NCI-H146 treated with DMSO at 0.1 percent for 48 hours (cell line): Measurements from ENCODE around the gene GJC1.
"Not testable (repeated sequence)": the region's sequence is repeated elsewhere in the genome, so short reads cannot be mapped to it uniquely, and the experiment has no call there.

Source experiments
- DNase-seq: peaks from one replicate; lab custom pipeline; 2025; ENCODE audit not compliant: unreplicated experiment; lab: John Stamatoyannopoulos, UW

GJC1 gene

GRCh38 chr17:44846206-44846605 lies 16.1 kb upstream of the GJC1 start:
- DNase-seq = no peak

DNA sequence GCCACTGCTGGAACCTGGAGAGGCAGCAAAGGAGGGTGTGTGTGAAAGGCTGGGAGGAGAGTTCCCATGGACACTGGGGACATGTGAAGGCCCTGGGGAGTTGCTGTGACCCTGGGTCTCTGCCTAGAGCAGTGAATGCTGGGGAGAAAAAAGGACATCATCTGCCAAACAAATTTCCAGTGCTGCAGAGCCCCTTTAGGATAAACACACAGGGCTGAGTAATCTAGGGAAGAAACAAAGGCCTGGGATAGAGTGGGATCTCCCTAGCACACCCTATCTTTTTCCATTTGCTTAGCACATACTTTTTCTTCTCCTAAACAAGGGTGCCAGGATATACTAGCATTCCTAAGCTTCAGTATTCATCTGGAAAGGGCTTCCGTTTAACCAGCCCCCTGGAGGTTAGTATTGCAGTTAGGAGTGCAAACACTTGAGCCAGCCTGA lies 14.3 kb upstream of the GJC1 start:
- no peak for DNase-seq

DNA sequence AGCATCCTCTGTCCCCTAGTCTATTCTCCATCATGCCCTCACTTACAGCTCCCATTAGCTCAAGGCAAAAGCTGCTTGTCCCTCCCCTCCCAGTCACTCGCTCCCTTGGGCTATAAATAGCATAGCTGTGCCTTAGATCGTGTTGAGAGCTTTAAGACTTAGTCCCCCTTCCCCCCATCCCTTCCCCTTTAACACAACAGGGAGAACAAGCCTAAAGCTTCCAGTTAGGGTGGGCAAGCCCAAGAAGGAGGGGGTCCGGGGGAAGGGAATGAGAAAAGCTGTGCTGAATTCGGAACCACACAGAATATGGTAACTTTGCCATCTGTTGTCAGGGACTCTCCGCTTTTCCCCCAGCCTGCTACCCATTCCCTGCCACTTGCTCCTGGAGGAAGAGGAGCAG lies 12.7 kb upstream of the GJC1 start:
- DNase-seq = no peak

GRCh38 chr17:44840936-44841335 lies 10.8 kb upstream of the GJC1 start:
- no peak for DNase-seq

DNA sequence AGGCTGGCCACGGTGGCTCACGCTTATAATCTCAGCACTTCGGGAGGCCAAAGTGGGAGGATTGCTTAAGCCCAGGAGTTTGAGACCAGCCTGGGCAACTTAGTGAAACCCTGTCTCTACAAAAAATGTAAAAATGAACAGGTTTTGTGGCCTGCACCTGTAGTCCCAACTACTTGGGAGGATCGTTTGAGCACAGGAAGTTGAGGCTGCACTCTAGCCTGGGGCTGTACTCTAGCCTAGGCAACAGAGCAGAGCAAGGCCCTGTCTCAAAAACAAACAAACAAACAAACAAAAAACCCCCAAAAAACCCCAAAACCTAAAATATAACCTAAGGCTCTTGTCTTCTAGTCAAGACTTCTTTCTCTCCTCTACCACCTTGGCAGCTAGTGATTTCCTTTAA lies 10.2 kb upstream of the GJC1 start:
- DNase-seq = no peak

DNA sequence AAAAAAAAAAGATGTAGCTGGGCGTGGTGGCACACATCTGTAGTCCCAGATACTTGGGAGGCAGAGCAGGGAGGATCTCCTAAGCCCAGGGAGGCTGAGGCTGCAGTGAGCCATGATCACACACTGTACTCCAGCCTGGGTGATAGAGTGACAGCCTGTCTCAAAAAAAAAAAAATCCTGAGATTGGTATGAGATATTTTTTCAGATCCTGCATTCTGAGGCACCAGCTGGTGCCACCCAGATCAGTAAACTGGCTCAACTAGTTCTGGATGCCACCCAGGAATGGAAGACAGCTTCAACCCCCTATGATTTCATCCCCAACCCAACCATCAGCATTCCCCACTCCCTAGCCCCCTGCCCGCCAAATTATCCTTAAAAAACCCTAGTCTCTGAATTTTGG lies 7.1 kb upstream of the GJC1 start:
- DNase-seq = no peak

DNA sequence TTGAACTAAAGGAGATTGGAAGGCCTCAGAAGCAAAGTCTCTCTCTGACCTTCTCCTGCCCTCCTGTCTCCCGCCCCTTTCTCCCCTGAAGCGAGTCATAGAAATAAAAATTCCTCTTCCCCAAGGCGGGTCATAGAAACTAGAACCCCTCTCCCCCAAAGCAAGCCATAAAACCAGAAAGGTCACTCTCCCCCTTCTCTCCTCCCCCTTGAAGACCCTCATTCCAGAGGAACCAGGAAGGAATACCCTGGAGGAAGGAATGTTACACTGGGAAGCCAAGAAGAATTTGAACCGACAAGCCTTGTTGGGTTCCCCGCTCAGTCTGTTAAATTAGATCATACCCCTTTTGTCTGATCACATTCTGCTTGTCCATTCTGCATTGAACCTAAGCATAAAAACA lies 2.7 kb upstream of the GJC1 start:
- no peak for DNase-seq

DNA sequence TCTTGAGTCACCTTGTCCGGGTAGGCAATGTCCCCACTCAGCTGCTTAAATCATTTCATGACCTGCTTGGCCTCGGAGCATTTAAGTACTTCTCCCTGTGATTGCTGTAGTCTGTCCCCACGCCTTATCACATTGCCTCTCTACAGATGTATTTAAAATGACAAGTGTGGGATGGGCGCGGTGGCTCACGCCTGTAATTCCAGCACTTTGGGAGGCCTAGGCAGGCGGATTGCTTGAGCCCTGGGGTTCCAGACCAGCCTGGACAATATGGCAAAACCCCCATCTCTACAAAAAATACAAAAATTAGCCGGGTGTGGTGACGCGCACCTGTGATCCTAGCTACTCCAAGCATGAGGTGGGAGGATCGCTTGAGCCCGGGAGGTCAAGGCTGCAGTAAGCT lies 1.3 kb upstream of the GJC1 start:
- no peak for DNase-seq

DNA sequence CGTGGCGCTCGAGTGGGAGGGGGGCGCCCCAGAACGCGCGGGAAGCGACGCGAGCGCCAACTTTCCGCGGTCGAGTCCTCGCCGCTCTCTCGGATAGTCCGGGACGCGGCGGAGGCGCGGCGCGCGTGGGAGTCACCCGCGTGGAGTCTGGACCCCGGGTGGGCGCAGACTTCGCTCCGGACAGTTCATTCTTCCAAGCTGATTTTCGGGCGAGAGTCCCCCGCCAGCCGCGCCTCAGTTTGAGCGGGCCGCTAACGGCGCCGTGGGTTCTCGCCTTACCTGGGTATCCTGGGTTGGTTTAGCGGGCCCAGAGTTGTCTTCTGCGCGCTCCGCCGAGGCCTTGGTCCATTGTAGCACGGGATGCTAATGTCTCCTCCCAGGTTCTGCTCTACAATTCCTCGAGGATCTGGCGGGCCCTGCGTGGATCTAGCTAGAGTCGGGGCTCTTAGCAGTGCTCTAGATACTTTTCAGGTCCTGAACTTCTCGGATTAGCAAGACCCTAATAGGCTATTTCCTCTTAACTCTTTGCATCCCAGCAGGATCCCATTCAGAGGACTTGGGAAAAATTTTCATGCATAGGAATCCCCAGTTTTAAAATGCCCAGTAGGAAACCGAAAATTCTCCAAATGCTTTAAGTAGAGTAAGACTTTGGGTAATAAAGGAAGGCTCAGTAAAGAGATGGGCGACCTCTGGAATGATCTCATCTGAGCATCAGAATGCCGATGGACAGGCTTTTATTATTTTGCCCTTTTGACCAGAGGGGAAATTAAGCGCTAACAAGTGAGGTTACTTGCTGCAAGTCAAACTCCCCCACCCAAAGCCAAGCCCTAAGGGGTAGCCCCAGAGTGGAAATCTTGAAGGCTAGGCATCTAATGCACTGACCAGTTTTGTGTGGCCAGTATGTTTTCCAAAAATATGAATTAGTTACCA lies 537 bp upstream of the GJC1 start:
- no peak for DNase-seq

GRCh38 chr17:44828919-44829522 lies 1.1 kb downstream of the GJC1 start:
- no peak for DNase-seq

GRCh38 chr17:44827863-44828262 lies 2.2 kb downstream of the GJC1 start:
- no peak for DNase-seq

DNA sequence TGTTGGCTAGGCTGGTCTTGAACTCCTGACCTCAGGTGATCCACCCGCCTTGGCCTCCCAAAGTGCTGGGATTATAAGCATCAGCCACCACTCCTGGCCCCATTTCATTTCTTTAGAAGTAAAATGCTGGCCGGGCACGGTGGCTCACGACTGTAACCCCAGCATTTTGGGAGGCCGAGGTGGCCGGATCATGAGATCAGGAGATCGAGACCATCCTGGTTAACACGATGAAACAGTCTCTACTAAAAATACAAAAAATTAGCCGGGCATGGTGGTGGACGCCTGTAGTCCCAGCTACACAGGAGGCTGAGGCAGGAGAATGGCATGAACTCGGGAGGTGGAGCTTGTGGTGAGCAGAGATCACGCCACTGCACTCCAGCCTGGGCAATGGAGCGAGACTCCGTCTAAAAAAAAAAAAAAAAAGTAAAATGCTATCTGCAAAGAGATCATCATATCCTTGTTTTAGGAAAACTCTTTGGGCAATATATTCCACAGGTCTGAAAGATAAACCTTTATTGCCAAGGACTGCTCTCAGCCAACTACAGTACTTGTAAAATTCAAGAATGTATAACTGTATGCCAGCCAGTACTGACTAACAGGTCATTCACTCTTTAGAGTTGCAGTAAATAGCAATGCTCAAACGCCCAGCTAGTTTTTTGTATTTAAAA lies 3.8 kb downstream of the GJC1 start:
- no peak for DNase-seq

- not testable (repeated sequence) for DNase-seq
Observed at GRCh38 chr17:44825236-44825635, 4.9 kb downstream of the GJC1 start.

DNA sequence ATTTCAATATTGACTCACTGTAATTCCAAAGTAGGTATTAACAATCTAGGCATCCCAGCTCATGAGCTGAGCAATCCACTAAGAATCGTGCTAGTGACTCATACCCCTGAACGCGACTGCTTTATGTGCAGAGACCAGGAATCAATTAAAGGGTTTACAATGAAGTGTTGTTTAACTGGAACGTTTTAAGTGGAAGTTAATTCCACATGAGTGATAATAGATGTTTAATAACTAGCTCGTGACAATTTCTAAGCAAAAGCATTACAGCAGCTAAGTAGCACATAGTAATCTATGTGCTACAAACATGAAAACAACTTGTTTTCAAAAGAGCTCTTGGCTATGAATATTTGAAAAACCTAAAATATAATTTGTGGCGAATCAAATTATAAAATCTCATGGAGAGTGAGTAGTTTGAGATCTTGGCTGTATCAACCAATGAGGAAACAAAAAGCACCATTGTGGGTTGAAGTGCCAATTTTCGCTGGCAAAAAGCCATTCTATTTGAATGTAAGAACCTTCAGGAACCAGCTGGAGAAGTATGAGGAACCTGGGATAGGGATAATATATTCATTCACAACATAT lies 9.4 kb downstream of the GJC1 start:
- peak; percentile 89 for DNase-seq

DNA sequence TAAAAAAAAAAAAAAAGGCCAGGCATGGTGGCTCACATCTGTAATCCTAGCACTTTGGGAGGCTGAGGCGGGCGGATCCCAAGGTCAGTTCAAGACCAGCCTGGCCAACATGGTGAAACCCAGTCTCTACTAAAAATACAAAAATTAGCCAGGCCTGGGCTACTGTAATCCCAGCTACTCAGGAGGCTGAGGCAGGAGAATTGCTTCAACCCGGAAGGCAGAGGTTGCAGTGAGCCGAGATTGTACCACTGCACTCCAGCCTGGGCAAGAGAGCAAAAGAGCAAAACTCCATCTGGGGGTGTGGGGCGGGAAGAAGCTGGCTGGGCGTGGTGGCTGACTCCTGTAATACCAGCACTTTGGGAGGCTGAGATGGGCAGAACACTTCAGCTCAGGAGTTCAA lies 11.6 kb downstream of the GJC1 start:
- DNase-seq = not testable (repeated sequence)

DNA sequence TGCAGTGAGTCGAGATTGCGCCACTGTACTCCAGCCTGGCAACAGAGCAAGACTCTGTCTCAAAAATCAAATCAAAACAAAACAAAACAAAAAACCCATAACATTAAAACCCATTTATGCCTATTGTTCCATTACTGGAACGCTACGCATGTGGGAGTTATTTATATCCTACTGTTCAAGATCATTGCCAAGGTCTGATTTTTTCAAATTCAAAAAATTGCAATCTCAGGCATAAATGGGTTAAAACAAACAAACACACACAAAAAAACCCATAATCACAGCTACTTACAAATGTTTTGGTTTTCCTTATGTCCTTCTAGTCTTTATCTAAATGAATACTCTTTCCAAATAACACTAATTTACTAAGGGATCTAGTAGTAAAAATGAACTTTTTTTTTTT lies 17.8 kb downstream of the GJC1 start:
- DNase-seq = no peak

GRCh38 chr17:44808656-44809388 lies 21.3 kb downstream of the GJC1 start:
- not testable (repeated sequence) for DNase-seq

GRCh38 chr17:44808156-44808555 lies 21.9 kb downstream of the GJC1 start:
- DNase-seq = no peak

DNA sequence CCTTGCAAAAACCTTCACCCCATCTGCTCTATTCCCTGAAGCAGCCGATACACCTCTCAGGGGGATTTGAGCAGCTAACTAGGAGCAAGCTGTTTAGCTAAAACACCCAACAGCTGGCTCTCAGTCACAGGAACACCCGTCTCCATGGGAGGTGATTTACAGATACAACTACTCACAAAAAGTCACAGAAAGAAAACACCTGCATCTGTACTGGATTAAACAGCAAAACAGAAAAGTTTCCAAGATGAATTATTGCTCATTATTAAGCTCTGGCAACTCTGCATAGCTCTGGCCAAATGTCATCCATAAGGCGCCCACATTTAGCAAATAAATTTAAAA lies 22.3 kb downstream of the GJC1 start:
- no peak for DNase-seq

DNA sequence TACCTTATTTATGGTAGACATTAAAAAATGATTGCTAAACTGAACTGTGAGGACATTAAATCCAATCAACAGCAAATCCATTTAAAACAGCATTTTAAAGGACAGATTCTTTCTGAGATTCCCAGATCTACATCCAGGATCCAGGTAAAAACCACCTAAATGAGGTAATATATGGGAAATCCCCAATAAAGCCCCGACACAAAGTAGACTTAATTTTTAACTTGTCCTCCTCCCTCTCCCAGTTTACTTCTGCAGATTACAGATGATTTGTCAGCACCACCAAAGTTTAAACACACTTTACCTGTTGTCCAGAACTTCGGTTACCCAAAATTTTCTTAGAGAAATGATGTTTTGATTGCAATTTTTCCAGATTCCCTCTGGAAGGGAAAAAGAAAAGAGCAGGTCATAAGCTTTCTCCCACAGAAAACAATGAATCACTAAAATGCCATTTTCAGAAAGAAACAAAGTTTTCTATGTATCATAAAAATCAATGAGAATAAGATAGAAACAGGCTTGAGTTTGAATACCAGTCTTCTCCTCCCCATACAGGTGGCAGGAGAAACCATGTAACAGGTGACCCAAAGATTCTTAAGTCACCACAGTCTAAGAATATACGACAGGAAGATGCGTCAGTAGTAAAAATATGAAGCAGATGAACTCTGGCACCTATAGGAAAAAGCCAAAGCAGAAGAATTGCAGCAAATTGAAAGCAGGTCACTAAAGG lies 22.8 kb downstream of the GJC1 start:
- no peak for DNase-seq
